Left kidney (tissue), 8 donors: ENCODE data around the gene SIDT2. TPM values are rescaled to one million over a fixed set of nuclear protein-coding genes. Genes with fewer than 3 reads are reported as not detected.
A peak's percentile ranks its signal among the peaks of the same experiment; 100 is the strongest.
"Not testable (repeated sequence)": the region's sequence is repeated elsewhere in the genome, so short reads cannot be mapped to it uniquely, and the experiment has no call there.

Source experiments
- DNase-seq: peaks from one replicate; pipeline ENCODE4 v3.0.0-alpha.2; 2013
- long read RNA-seq, 8 donors: transcript quantifications; one replicate each; lab custom pipeline, GENCODE V29; 2026
- polyA plus RNA-seq: library from polyadenylated mRNA; unstranded; fragments of 120-200 nt; gene quantifications from one replicate; pipeline ENCODE4 v1.2.1, GENCODE V29; 2013; ENCODE audit not compliant: insufficient read length

The SIDT2 gene
- 47.7 TPM for polyA plus RNA-seq
- long read RNA-seq, donor 1, full-length matches to known transcripts: 3 of 3 reads
- long read RNA-seq, donor 1, partial matches to known transcripts: 0 of 3 reads
- long read RNA-seq, donor 1, other reads (novel, unspliced or antisense): 0 of 3 reads
- long read RNA-seq, donor 2, full-length matches to known transcripts: 4 of 4 reads
- long read RNA-seq, donor 2, partial matches to known transcripts: 0 of 4 reads
- long read RNA-seq, donor 2, other reads (novel, unspliced or antisense): 0 of 4 reads
- long read RNA-seq, donor 3, full-length matches to known transcripts: 1 of 1 reads
- long read RNA-seq, donor 3, partial matches to known transcripts: 0 of 1 reads
- long read RNA-seq, donor 3, other reads (novel, unspliced or antisense): 0 of 1 reads
- long read RNA-seq, donor 4: 0 reads
- long read RNA-seq, donor 5, full-length matches to known transcripts: 2 of 9 reads
- long read RNA-seq, donor 5, partial matches to known transcripts: 7 of 9 reads
- long read RNA-seq, donor 5, other reads (novel, unspliced or antisense): 0 of 9 reads
- long read RNA-seq, donor 6, full-length matches to known transcripts: 2 of 2 reads
- long read RNA-seq, donor 6, partial matches to known transcripts: 0 of 2 reads
- long read RNA-seq, donor 6, other reads (novel, unspliced or antisense): 0 of 2 reads
- long read RNA-seq, donor 7, full-length matches to known transcripts: 3 of 3 reads
- long read RNA-seq, donor 7, partial matches to known transcripts: 0 of 3 reads
- long read RNA-seq, donor 7, other reads (novel, unspliced or antisense): 0 of 3 reads
- long read RNA-seq, donor 8: 0 reads

DNA sequence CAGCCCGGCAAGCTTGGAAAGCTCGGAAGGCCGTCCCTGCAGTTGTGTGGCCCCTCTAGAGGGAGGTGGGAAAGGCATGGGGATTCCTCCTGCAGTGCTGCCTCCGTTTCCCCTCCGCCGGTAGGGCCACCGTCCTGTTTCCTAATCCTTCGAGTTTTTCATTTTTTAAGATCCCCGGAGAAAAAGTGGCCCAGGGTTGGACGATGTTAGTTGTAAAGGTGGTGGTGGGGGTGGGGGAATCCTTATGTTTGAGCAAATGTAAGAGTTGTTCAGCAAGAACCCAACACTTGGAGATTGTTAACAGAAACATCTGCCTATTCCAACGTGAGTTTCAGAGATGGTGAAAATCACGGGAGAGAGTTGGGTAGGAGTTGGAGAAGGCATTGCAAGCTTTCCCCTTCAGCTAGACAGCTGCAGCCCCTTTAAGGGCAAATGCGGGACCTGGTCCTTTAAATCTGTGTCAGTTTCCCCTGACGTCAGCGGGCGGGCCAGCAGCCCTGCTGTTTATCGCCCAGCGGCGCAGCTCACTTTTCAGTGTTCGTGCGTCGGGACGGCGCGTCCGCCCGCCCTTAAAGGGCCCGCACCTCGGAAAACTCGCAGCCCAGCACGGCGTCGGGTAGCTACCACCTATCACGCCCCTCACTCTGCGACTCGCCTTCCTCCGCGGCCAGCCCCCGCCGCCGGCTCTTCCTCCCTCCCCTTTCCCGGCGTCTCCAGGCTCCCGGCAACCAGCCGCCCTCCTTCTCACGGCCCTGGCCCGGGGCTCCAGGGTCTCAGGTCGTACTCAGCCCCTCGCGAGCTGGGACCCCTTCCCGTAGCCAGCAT, at the start of gene SIDT2:
SIDT2 (plus strand) TSS at position 534 of the 825 bp plus-strand sequence. CDS start 521 bp downstream, outside the sequence.
- DNase-seq: peak; percentile 96

DNA sequence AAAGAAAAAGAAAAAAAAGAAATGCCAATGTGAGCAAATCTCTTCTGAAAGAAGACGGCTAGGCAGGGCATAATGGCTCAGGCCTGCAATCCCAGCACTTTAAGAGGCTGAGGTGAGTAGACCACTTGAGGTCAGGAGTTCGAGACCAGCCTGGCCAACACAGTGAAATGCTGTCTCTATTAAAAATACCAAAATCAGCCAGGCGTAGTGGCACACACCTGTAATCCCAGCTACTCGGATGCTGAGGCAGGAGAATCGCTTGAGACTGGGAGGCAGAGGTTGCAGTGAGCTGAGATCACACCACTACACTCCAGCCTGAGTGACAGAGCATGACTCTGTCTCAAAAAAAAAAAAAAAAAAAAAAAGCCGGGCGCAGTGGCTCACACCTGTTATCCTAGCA, 48.1 kb upstream of the SIDT2 start:
- DNase-seq: not testable (repeated sequence)

DNA sequence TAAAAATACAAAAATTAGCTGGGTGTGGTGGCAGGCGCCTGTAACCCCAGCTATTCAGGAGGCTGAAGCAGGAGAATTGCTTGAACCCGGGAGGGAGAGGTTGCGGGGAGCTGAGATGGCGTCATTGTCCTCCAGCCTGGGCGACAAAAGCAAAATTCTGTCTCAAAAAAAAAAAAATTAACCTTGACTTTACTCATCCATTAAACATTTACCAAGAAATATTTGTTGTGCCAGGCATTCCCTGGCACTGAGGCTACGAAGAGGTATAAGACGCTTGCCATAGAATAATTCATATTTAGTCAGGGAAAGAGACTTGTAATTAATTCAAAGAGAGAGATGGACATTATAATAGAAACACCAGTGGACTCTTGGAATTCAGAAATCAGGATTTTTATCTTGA, 47.7 kb upstream of the SIDT2 start:
- no peak for DNase-seq

DNA sequence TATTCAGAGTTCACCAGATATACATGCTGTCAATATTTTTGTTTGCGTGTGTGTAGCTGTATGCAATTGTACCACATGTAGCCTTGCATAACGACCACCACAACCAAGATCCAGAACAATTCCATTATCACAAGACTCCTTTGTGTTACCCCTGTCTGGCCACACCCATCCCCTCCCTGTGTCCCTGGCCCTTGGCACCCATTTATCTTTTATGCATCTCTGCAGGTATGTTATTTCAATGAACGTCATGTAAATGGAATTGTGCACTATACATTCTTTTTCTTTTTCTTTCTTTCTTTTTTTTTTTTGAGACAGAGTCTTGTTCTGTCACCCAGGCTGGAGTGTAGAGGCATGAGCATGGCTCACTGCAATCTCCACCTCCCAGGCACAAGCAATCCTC, 44.1 kb upstream of the SIDT2 start:
- no peak for DNase-seq

DNA sequence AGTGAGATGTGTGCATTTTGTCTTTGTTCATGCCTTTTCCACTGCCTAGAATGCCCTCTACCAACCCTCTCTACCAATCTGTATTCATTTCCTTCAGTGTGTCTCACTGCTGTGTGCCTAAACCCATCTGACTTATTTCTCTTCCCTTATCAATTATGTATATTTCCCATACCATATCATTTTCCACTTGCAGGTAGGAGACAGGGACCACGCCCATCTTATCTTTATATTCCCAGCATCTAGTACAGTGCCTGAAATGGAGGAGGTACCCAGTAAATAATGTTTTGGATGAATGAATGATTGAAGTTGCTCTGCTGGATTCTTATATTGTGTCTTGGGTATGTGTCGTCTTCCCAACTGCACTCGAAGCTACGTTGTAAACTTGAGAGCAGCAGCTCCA, 43.6 kb upstream of the SIDT2 start:
- not testable (repeated sequence) for DNase-seq

DNA sequence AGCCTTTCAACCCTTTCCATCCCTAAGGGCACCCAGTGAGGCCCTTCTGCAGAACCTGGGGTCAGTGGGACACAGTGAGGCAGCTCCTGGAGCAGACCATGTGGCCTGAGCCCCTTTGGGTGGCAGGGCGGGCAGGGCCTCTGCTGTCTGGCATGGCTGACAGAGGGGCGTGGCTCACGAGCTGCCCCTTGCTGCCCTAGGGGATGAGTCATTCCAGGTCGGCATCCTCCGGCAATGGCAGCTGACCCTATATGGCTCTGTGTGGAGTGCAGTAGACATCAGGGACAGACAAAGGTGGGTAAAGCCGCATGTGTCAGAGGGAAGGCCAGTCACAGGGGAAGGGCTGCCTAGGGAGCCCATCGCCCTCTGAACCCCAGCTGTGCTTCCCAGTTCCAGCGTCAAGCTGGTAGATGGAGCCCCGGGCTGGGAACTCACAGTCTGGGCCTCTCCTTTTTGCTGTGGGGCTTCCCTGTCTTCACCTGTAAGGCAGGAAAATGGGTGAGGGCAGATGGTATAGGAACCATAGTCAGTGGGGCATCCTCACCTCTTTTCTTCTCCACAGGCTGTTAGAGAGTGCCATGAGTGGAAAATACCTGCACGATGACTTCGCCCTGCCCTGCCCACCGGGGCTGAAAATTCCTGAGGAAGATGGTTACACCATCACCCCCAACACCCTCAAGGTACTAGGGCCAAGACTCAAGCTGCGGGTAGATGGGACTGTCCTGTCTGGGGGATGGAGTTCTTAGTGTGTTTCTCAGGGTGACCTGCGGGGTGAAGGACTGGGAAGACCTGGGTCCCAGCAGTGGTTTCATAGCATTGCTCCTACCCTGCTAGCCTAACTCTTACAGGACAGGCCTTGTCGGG, 41.1 kb upstream of the SIDT2 start:
- DNase-seq: not testable (repeated sequence)

DNA sequence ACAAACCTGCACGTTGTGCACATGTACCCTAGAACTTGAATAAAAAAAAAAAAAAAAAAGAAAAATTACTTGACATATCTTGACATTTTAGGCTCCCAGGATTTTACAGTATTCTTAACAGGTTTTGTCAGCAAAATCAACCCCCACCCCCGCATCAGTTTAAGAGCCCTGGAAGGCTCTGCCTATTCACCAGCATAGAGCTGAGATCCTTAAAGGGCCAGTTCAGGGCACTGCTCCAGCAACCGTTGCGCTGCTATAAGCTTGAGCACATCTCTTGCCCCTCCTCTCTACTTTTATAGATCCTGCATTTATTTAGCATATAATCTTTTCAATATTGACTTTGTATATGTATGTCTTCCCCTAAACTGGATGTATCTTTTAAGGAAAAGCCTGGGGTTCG, 35.2 kb upstream of the SIDT2 start:
- peak; percentile 49 for DNase-seq

DNA sequence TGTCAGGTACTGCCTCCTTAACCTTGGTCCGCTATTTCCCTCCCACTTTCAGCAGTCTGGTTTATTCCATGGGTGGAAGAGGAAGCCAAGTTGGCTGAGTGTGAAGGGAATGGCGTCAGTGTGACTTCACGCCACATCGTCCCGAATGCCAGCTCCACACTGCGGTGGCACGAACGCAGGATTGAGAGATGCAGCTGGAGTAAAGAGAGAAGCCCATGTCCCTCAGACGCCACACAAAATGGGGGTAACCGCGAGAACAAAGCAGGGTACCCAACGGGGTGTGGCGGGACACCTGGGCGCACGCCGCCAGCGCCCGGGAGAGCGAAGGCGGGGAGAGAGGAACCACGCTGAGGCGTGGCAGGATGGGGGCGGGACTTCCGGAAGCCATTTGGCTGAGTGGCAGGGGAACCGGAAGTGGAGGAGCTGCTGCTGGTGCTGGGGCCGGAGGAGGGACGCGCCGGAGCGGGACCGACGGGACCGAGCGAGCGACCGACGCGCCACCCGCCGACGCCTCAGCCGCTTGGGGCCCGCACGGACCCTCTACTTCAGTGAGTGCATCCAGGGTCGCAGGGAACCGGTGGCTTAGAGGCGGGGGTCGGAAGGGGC, 34.6 kb upstream of the SIDT2 start, which contains the start of gene PAFAH1B2:
PAFAH1B2 (plus strand) TSS at position 417 of the 606 bp plus-strand sequence. CDS start 8,161 bp downstream, outside the sequence.
- peak; percentile 94 for DNase-seq

DNA sequence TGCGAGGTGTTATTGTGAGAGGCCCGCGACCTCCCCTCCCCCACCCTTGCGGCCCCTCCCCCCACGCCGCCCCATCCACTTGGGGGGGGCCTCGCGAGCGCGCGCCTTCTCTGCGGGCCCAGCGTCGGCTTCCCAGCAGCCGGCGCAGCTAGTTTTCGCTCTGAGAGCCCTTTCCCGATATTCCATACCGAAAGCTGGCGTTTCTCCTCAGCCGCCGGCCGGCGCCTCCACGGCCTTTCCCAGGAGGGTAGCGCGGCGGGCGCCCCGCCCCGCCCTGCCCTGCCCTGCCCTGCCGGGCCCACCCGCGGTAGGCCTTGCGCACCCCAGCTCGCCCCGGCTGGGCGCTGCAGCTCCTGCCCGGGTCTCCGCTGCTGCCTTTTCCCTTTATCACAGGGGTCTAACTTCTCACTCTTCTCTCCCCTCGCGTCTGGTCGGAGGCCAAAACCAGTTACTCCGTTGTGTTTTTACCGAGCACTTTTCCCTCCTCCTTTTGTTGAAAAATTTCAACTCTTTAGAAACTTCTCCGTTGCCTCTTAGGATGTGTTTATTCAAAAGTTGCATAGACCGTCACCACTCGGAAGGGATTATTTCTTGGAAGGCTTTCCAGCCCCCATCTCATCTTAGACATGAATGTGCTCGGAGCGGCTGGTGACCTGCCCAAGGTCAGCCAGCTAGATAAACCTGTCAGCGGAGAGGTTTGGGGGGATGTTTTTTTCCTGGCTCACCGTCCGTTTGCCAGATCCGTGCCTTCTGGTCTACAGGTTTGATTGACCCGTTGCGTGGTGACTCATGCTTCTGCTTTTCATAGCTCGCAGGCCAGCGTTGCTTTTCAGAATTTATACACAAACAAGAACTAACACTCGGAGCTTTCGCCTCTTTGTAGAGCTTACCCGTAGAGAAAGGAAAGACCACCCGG, 33.8 kb upstream of the SIDT2 start:
- DNase-seq: peak; percentile 32

DNA sequence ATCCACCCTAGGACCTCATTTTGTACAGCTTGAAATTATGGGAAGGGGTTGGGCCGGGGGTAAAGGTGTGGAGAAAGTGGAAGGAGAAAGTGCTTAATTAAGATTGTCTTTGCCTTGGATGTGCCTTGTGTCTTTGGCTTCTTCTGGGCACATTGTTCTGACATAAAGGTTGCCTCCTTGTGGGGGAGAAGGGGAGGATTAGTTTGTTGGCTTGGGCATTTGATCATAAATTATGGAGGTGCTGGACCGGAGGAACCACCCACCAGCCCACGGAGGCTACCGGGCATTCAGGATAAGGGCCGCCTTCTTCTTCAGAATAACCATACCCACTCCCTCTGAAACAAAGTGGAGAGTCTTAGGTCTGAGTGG, 33.2 kb upstream of the SIDT2 start:
- peak; percentile 58 for DNase-seq

DNA sequence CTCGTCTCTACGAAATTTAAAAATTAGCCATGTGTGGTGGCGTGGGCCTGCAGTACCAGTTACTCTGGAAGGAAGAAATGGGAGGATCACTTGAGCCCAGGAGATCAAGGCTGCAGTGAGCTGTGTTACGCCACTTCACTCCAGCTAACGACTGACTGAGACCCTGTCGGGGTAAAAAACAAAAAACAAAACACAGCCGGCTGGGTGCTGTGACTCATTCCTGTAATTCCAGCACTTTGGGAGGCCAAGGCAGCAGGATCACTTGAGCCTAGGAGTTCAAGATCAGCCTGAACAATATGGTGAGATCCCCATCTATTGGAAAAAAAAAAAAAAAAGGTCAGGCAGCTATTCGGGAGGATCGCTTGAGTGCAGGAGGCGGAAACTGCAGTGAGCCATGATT, 32.0 kb upstream of the SIDT2 start:
- DNase-seq: no peak

DNA sequence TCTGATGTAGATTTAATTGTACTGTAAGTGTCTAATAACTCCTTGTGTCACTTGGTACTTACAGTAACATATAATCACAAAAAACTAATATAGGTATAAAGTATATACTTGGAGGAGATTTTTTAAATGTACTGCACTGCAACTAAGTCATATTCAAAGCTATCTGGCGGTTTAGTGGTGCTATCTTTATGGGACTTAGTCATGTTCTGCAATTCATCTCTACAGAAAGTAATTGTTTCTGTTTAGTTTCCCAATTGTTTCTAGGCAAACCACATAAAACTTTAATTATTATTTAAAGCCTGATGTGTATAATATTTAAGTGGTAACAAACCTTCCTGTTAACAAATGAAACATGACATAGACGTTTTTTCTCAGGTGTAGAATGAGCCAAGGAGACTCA, 26.5 kb upstream of the SIDT2 start:
- DNase-seq: no peak

DNA sequence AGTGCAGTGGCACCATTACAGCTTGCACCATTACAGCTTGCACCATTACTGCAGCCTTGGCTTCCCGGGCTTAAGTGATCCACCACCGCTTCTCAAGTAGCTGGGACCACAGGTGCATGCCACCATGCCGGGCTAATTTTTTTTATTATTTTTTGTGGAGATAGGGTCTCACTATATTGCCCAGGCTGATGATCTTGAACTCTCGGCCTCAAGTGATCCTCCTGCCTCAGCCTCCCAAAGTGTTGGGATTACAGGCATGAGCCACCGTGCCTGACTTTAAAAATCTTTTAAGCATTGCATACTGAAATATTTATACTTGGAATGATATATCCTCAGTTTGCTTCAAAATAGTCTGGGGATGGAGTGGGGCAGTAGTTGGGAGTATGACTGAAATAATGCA, 24.1 kb upstream of the SIDT2 start:
- no peak for DNase-seq

DNA sequence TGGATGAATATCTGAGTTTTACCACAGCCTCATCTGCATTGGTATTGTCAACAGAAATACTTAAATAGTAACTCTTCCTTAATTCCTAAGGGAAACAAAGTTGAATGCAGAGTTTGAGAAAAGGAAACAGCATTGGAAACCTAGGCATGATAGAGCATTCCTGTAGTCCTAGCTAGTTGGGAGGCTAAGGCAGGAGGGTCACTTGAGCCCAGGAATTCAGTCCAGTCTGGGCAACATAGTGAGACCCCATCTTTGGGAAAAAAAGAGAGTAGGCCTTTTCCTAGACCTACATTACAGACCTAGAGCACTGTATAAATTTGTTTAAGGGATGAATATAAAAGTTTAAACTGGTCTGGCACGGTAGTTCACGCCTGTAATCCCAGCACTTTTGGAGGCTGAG, 21.0 kb upstream of the SIDT2 start:
- no peak for DNase-seq

DNA sequence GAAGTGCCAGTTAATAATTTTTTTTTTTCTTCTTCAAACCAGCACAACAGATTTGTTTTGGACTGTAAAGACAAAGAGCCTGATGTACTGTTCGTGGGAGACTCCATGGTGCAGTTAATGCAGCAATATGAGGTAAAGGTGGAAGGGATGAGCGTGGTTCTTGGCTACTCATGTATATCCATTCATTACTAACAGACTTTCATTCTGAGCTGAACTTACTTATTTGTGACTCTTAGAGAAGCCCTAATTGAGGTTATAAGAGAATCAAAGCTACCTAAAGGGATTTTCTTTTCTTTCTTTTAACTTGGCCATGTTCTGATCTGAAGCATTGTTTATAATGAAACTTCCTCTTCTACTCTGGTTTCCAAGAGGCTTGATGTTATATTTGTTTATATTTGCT, 18.7 kb upstream of the SIDT2 start:
- no peak for DNase-seq

DNA sequence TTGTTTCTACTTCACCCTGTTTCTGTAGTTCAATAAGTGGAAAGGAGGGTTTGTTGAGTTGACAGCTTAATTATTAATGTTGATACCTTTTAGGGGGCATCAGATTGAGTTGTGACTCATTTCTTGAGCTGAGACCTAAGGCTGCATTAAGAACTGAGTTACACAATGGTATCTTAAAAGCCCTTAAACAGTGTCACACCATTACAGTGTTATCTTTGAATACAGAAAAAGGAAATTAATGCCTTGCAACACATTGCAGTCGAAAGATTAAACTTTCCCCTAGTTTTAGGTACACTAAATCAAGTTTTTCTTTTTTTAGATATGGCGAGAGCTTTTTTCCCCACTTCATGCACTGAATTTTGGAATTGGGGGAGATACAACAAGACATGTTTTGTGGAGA, 17.7 kb upstream of the SIDT2 start:
- no peak for DNase-seq

DNA sequence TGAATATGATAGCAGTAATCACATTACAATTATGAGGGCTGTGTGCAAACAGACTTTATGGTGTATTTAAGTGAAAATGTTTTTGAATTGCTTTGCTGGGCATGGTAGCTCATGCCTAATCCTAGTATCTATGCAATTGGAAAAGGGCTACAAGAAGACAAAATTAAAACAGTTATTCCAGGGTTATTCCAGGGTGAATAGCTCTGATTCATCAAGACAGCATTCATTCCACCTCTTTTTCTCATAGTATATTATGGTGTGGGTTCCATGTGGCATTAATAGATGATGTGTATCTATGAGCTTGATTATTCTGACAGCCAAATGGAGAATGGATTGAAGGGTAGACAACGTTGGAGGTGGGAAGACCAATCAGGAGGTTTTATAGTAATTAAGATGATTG, 12.1 kb upstream of the SIDT2 start:
- no peak for DNase-seq

DNA sequence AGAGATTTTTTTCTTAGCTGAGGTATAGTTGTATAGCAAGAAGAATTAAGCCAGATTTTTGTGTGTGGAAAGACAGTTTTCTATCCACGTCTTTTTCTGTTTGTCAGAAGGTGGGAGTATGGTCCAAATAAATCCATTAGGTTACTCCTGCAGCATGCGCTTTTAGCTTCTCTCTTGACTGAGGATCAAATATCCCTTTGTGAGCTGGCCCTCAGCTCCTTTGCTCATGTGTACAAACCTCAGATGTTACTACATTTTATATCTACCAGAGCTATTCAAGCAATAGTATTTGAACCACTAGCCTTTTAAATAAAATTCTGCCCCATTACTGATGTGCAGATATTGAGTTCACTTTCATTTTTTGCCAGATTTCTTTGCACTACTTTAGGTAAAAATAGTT, 8.8 kb upstream of the SIDT2 start:
- no peak for DNase-seq

DNA sequence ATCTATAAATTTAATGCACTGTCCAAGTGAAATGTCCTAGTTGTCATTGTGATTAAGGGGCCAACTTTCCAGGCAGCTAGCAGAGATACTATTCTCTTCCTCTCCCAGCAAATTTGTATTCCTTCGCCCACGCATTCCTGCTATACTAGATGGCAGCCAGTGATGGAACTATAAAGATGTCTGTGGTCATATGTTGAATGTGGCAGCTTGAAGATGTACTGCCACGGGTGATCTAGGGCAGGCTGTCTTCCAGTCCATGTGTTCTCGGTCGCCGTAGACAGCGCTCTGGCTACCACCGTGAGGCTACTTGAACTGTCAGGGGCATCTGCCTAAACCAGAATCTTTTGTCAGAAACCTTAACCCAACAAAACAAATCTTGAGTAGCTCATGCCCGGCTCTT, 8.3 kb upstream of the SIDT2 start:
- DNase-seq: no peak

DNA sequence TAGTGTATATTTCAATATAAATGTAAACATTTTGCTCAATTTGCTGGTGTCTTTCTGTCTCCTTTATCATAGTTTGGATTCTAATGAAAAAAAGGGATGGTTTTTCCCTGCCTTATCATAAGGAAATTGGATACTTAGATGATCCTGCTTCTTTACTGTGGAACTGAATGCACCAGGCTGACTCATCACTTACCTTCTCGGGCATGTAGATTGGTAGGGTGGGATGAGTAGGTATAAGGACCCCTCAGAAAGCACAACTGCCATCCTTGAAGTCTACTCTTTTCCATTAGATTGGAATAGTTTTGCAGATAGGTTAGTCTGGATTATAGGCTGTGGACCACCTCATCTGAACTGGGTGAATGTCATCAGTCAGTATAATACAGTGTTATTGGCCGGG, 7.5 kb upstream of the SIDT2 start:
- DNase-seq: no peak
